A549 (cell line): ENCODE measurements around the gene APRT.

ENCODE experiments used
- CEBPB ChIP-seq, 2 experiments: fragments of >200 bp in 1 of 2; sonication (Bioruptor Twin) in 1 of 2; formaldehyde crosslinking in 1 of 2; IDR thresholded peaks; 2 replicates each; pipeline ENCODE4 v1.6.1; 2012 to 2016
- CHD2 ChIP-seq: fragments of 150-350 bp; IDR thresholded peaks from 2 replicates; pipeline ENCODE4 v1.6.1; 2014; ENCODE audit warnings: low read length; ENCODE audit not compliant: partially characterized antibody
- CTCF ChIP-seq: fragments of >200 bp; sonication (Bioruptor Twin); formaldehyde crosslinking; IDR thresholded peaks from 3 replicates; pipeline ENCODE4 v1.5.1; 2016
- EP300 ChIP-seq, 2 experiments: fragments of >200 bp; sonication (Bioruptor Twin); formaldehyde crosslinking; IDR thresholded peaks; 2 replicates in 1 of 2; 3 replicates in 1 of 2; pipeline ENCODE4 v1.6.1; 2016 to 2017
- JUN ChIP-seq, 2 experiments: fragments of >200 bp; sonication (Bioruptor Twin); formaldehyde crosslinking; IDR thresholded peaks; 2 replicates in 1 of 2; 3 replicates in 1 of 2; pipeline ENCODE4 v1.6.1; 2016 to 2017
- MAX ChIP-seq: IDR thresholded peaks from 2 replicates; pipeline ENCODE4 v1.6.1; 2012
- PBX3 ChIP-seq: IDR thresholded peaks from 2 replicates; pipeline ENCODE4 v1.6.1; 2012
- POLR2A ChIP-seq: IDR thresholded peaks from 2 replicates; pipeline ENCODE4 v1.6.1; 2012; ENCODE audit warnings: mild to moderate bottlenecking, low read length
- ZFP36 ChIP-seq: fragments of 450-650 bp; IDR thresholded peaks from 2 replicates; pipeline ENCODE4 v1.6.1; 2014; ENCODE audit warnings: borderline replicate concordance; ENCODE audit not compliant: partially characterized antibody

GRCh38 chr16:88793251-88793954, 18.3 kb downstream of the APRT start:
- TF ChIP-seq CTCF (no peak), MAX (no peak), EP300 (IDR thresholded peaks at IDR 0.05) (no peak), CEBPB (IDR thresholded peaks at IDR 0.05) (no peak), CHD2 (no peak), ZFP36 (no peak), POLR2A (no peak), PBX3 (no peak), JUN (IDR thresholded peaks at IDR 0.05) (no peak)
